ENCODE data around the gene SHROOM3. TPM values are rescaled to one million over a fixed set of nuclear protein-coding genes. Genes with fewer than 3 reads are reported as not detected.

The SHROOM3 gene
- total and polyA plus RNA-seq, 2 experiments from 2014 or later = 11.3 to 73.5 TPM

DNA sequence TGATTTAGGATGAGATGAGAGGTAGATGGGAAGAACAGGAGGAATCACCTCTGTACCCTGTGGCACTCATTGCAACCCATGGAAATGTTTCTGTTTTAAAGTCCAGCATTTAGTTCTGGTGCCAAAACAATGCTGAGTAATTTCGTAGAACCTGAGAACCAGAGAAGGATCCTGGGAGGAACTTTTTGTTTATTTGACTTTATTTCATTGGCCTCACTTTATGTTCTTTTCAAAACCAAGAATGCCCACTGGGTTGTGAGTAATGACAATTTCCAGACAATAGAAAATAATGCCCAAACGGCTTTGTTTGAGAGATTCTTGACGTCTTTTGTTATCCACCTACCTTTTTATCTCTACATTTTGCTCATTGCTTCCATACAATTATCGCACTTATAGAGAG lies 111.3 kb downstream of the SHROOM3 start:
- H3K27me3 Mint-ChIP-seq (ENCODE audit: insufficient read depth, low read depth, poor library complexity) = peaks cover 2% of the 10 kb centered on the region
- H3K9me2 ChIP-seq (ENCODE audit: insufficient read depth) = 0 out of 2 replicates have a peak, but pooled peaks cover 4% of the 10 kb centered on the region
- no peaks in the 10 kb centered on the region; the same call in 2 of the 3 replicates for H3K9me3 Mint-ChIP-seq
- H3K4me1 ChIP-seq (ENCODE audit: insufficient read depth) = peaks cover 36% of the 10 kb centered on the region
- no peaks in the 10 kb centered on the region for H3K36me3 ChIP-seq (ENCODE audit: insufficient read depth)
- no peak for DNase-seq (ENCODE audit: low spot score)
- no peak overlapping the region for H3K4me3 ChIP-seq
- no peaks in the 10 kb centered on the region for H3F3A ChIP-seq (replicated peaks; ENCODE audit: low read depth)
- H2AFZ ChIP-seq = no peak overlapping the region
- TF ChIP-seq EZH2 (IDR thresholded peaks at IDR 0.05; ENCODE audit: low read depth, unreplicated experiment) (no peak), JUNB (IDR thresholded peaks at IDR 0.05; ENCODE audit: unreplicated experiment) (no peak), REST (IDR thresholded peaks at IDR 0.05; ENCODE audit: unreplicated experiment) (no peak), CREB1 (CRISPR knock-in tag; IDR thresholded peaks at IDR 0.05; ENCODE audit: low read depth) (no peak), EZH2phosphoT487 (IDR thresholded peaks at IDR 0.05; ENCODE audit: unreplicated experiment) (no peak), ZNF462 (CRISPR knock-in tag; IDR thresholded peaks at IDR 0.05) (no peak), POLR2AphosphoS5 (IDR thresholded peaks at IDR 0.05; ENCODE audit: low read depth) (no peak), NANOG (IDR thresholded peaks at IDR 0.05; ENCODE audit: borderline replicate concordance) (no peak), ZNF114 (CRISPR knock-in tag; IDR thresholded peaks at IDR 0.05) (no peak), ZNF331 (CRISPR knock-in tag; IDR thresholded peaks at IDR 0.05; ENCODE audit: low read depth) (no peak), STAT1 (IDR thresholded peaks at IDR 0.05; ENCODE audit: unreplicated experiment) (no peak)
- TF ChIP-seq, protein P1, sequence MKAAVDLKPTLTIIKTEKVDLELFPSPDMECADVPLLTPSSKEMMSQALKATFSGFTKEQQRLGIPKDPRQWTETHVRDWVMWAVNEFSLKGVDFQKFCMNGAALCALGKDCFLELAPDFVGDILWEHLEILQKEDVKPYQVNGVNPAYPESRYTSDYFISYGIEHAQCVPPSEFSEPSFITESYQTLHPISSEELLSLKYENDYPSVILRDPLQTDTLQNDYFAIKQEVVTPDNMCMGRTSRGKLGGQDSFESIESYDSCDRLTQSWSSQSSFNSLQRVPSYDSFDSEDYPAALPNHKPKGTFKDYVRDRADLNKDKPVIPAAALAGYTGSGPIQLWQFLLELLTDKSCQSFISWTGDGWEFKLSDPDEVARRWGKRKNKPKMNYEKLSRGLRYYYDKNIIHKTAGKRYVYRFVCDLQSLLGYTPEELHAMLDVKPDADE (IDR thresholded peaks at IDR 0.05) = no peak
- TF ChIP-seq, protein P2, sequence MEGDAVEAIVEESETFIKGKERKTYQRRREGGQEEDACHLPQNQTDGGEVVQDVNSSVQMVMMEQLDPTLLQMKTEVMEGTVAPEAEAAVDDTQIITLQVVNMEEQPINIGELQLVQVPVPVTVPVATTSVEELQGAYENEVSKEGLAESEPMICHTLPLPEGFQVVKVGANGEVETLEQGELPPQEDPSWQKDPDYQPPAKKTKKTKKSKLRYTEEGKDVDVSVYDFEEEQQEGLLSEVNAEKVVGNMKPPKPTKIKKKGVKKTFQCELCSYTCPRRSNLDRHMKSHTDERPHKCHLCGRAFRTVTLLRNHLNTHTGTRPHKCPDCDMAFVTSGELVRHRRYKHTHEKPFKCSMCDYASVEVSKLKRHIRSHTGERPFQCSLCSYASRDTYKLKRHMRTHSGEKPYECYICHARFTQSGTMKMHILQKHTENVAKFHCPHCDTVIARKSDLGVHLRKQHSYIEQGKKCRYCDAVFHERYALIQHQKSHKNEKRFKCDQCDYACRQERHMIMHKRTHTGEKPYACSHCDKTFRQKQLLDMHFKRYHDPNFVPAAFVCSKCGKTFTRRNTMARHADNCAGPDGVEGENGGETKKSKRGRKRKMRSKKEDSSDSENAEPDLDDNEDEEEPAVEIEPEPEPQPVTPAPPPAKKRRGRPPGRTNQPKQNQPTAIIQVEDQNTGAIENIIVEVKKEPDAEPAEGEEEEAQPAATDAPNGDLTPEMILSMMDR (conservative IDR thresholded peaks at IDR 0.05; ENCODE audit: low read depth in 2 of 2) = no peak
- no peaks in the 10 kb centered on the region; the same call in 2 of the 3 replicates for H3K36me3 Mint-ChIP-seq (ENCODE audit: low read depth)
- ATAC-seq = no peak
- no peaks in the 10 kb centered on the region for H3K79me2 ChIP-seq (replicated peaks; ENCODE audit: insufficient read depth)
- H3K27ac Mint-ChIP-seq = peak overlapping the region; percentile 68; the same call in 1 of the 2 replicates
- no peak overlapping the region for H3K4me3 Mint-ChIP-seq
- H3K27me3 ChIP-seq (ENCODE audit: insufficient read depth) = no peaks in the 10 kb centered on the region
- H3K4me2 ChIP-seq = no peak overlapping the region
- H3K4me1 Mint-ChIP-seq = peaks cover 33% of the 10 kb centered on the region
- H4K20me1 ChIP-seq (replicated peaks; ENCODE audit: insufficient read depth) = no peaks in the 10 kb centered on the region
- H3K27ac ChIP-seq (ENCODE audit: low read depth) = 0 out of 2 replicates have a peak overlapping the region, but pooled peaks have one; percentile 7

Data from GM23338 (cell line).